B cell (primary cell): ENCODE measurements around the gene ZNF827. TPM values are rescaled to one million over a fixed set of nuclear protein-coding genes. Genes with fewer than 3 reads are reported as not detected.

Experiments used
- ATAC-seq: fragments of 200-7000 bp; cut with Tn5 transposase; one replicate; pipeline ENCODE4 v1.10.0; 2021; ENCODE audit warnings: low read depth, mild to moderate bottlenecking, moderate number of reproducible peaks, moderate library complexity
- CTCF ChIA-PET: fragments of 350-600 bp; sonication (Branson Sonifier 250); formaldehyde crosslinking; loops from one replicate; lab custom pipeline; 2021; ENCODE audit warnings: antibody characterized with exemption, inconsistent platforms; lab: Charles Lee
- POLR2A ChIA-PET: fragments of 350-600 bp; sonication (Branson Sonifier 250); formaldehyde crosslinking; loops from one replicate; lab custom pipeline; 2021; ENCODE audit warnings: antibody characterized with exemption; lab: Charles Lee
- DNase-seq: peaks from one replicate; pipeline ENCODE4 v3.0.0; 2013
- H2AFZ ChIP-seq: 2 replicates; pipeline ENCODE4 v1.6.1; 2012; ENCODE audit warnings: mild to moderate bottlenecking, low read depth, low read length; ENCODE audit not compliant: insufficient read depth, poor library complexity, severe bottlenecking
- H3K27ac ChIP-seq, 2 donors: 1 replicate in 1 of 2; 2 replicates in 1 of 2; pipeline ENCODE4 v1.5.1; 2012 to 2013; ENCODE audit warnings: low read length in 2 of 2, mild to moderate bottlenecking in 2 of 2, moderate library complexity in 1 of 2
- H3K27me3 ChIP-seq, 4 experiments: fragments of 200-600 bp in 1 of 4; sonication (generic) in 1 of 4; replicated peaks in 1 of 4; 1 replicate in 2 of 4; 2 replicates in 2 of 4; pipeline versions ENCODE4 v1.6.1 to v1.7.0; 2013 to 2016; ENCODE audit warnings: low read length in 3 of 4, mild to moderate bottlenecking in 2 of 4, mixed read lengths in 1 of 4, moderate library complexity in 1 of 4; ENCODE audit not compliant: insufficient read depth in 4 of 4, control insufficient read depth in 3 of 4; ENCODE audit errors: control extremely low read depth in 1 of 4
- H3K36me3 ChIP-seq, 2 experiments: replicated peaks in 1 of 2; 1 replicate in 1 of 2; 2 replicates in 1 of 2; pipeline versions ENCODE4 v1.6.1 to v1.7.1; 2013; ENCODE audit warnings: low read length in 1 of 2; ENCODE audit not compliant: insufficient read depth in 2 of 2, control insufficient read depth in 1 of 2; ENCODE audit errors: control extremely low read depth in 1 of 2, extremely low read depth in 1 of 2
- H3K4me1 ChIP-seq, 2 donors: fragments of 200-600 bp in 1 of 2; sonication (generic) in 1 of 2; 1 replicate in 1 of 2; 2 replicates in 1 of 2; pipeline versions ENCODE4 v1.5.1 to v1.6.1; 2013 to 2017; ENCODE audit warnings: low read length in 2 of 2; ENCODE audit not compliant: control insufficient read depth in 2 of 2, insufficient read depth in 2 of 2
- H3K4me2 ChIP-seq: replicated peaks from 2 replicates; pipeline ENCODE3; 2012; ENCODE audit warnings: mild to moderate bottlenecking, low read depth, low read length; ENCODE audit not compliant: poor library complexity, severe bottlenecking
- H3K4me3 ChIP-seq, 5 experiments: fragments of 200-600 bp in 1 of 5; sonication (generic) in 1 of 5; 1 replicate in 3 of 5; 2 replicates in 2 of 5; pipeline versions ENCODE4 v1.5.1 to v1.7.0; 2011 to 2016; ENCODE audit warnings: low read length in 4 of 5, mild to moderate bottlenecking in 4 of 5, low read depth in 2 of 5, control low read depth in 1 of 5, moderate library complexity in 1 of 5; ENCODE audit not compliant: insufficient read depth in 1 of 5; ENCODE audit errors: control extremely low read depth in 1 of 5, extremely low read depth in 1 of 5
- H3K79me2 ChIP-seq: fragments of 200-600 bp; sonication (generic); one replicate; pipeline ENCODE4 v1.6.0; 2016; ENCODE audit warnings: low read length; ENCODE audit not compliant: control insufficient read depth, insufficient read depth
- H3K9ac ChIP-seq: fragments of 200-600 bp; sonication (generic); 2 replicates; pipeline ENCODE4 v1.6.1; 2017; ENCODE audit warnings: mild to moderate bottlenecking, low read length, moderate library complexity
- H3K9me3 ChIP-seq, 3 donors: one replicate each; pipeline versions ENCODE4 v1.6.1 to v1.7.1; 2013; ENCODE audit warnings: low read length in 2 of 3; ENCODE audit not compliant: control insufficient read depth in 2 of 3, insufficient read depth in 1 of 3; ENCODE audit errors: control extremely low read depth in 1 of 3
- H4K20me1 ChIP-seq: 2 replicates; pipeline ENCODE4 v1.6.0; 2012; ENCODE audit warnings: mild to moderate bottlenecking, low read length; ENCODE audit not compliant: insufficient read depth, control insufficient read depth, poor library complexity, severe bottlenecking
- H3K27ac Mint-ChIP-seq: one replicate; pipeline ENCODE4 v1.8.0; 2021; ENCODE audit warnings: mixed read lengths
- H3K27me3 Mint-ChIP-seq: one replicate; pipeline ENCODE4 v1.8.0; 2021; ENCODE audit warnings: mixed read lengths
- H3K4me1 Mint-ChIP-seq: one replicate; pipeline ENCODE4 v1.8.0; 2021; ENCODE audit warnings: mixed read lengths
- H3K4me3 Mint-ChIP-seq: one replicate; pipeline ENCODE4 v1.8.0; 2021; ENCODE audit warnings: mixed read lengths
- H3K9me3 Mint-ChIP-seq: one replicate; pipeline ENCODE4 v1.8.0; 2022; ENCODE audit warnings: mixed read lengths; ENCODE audit not compliant: insufficient read depth
- EZH2 ChIP-seq: IDR thresholded peaks from 2 replicates; pipeline ENCODE4 v1.6.1; 2012; ENCODE audit warnings: borderline replicate concordance, low read depth, mild to moderate bottlenecking, moderate library complexity, low read length; ENCODE audit not compliant: insufficient read depth, poor library complexity, severe bottlenecking
- WGBS: methylation state at CpG from one replicate; pipeline ENCODE4 v1.1.5; 2013; ENCODE audit warnings: missing lambda C conversion rate; ENCODE audit not compliant: insufficient coverage; 5-methylcytosine and 5-hydroxymethylcytosine counted together
- intact Hi-C: fragments of 100-400 bp; cut with micrococcal nuclease; formaldehyde crosslinking; loops from one replicate; pipeline ENCODE4 v1.10.0; 2022
- polyA plus RNA-seq: library from polyadenylated mRNA; depleted of rRNA; stranded (reverse); fragments of >200 nt; gene quantifications from 2 replicates; pipeline ENCODE4 v1.2.3, GENCODE V29; 2012
- total RNA-seq, 2 donors: library from RNA; stranded (reverse); fragments of 120-200 nt in 1 of 2; gene quantifications; 1 replicate in 1 of 2; 2 replicates in 1 of 2; pipeline versions ENCODE4 v1.2.3 to v1.2.4, GENCODE V29; 2013 to 2022
- TF ChIP-seq, protein P1 (sequence below): fragments of 200-600 bp; IDR thresholded peaks from one replicate; pipeline ENCODE4 v1.8.0; 2022; ENCODE audit warnings: antibody characterized with exemption, mild to moderate bottlenecking

The ZNF827 gene
- total and polyA plus RNA-seq, 2 donors (not counting 1 experiment from before 2014, with no cell fraction given) = 20.6 to 30.1 TPM

DNA sequence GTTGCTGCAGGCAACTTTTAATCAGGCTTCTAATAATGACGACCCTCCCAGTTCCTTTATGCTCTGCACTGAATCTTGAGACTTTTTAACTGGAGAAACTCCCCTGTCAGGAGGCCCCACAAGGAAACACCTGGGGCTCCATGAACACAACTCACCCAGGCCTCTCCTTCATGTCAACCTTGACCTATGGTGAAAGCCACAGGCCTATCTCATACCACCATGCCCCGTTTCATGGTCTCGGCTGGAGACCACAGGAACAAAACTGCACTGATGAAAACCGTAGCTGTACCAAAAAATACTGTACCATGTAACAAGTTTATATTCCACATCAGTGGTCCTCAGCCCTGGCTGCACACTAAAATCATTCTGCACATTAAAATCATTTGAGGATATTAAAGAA is 57.0 kb downstream of the ZNF827 start:
- no peak overlapping the region for H3K4me3 ChIP-seq
- Mint-ChIP-seq H3K4me1 (peaks cover 30% of the 10 kb centered on the region), H3K27ac (no peak overlapping the region), H3K4me3 (peak overlapping the region; percentile 53), H3K27me3 (no peaks in the 10 kb centered on the region), H3K9me3 (no peaks in the 10 kb centered on the region)
- H3K9me3 ChIP-seq = no peaks in the 10 kb centered on the region
- peak overlapping the region; percentile 32 for H3K4me2 ChIP-seq
- H3K9ac ChIP-seq = peak overlapping the region; percentile 34
- H4K20me1 ChIP-seq = no peaks in the 10 kb centered on the region
- CTCF ChIA-PET = no interaction called here
- peaks cover 0 to 13% of the 10 kb centered on the region in 2 experiments for H3K36me3 ChIP-seq
- DNase-seq (no peak), ATAC-seq (no peak)
- H3K27ac ChIP-seq = no peak overlapping the region
- 28% methylated on average over 4 of the region's 4 CpGs for WGBS
- TF ChIP-seq, protein P1, sequence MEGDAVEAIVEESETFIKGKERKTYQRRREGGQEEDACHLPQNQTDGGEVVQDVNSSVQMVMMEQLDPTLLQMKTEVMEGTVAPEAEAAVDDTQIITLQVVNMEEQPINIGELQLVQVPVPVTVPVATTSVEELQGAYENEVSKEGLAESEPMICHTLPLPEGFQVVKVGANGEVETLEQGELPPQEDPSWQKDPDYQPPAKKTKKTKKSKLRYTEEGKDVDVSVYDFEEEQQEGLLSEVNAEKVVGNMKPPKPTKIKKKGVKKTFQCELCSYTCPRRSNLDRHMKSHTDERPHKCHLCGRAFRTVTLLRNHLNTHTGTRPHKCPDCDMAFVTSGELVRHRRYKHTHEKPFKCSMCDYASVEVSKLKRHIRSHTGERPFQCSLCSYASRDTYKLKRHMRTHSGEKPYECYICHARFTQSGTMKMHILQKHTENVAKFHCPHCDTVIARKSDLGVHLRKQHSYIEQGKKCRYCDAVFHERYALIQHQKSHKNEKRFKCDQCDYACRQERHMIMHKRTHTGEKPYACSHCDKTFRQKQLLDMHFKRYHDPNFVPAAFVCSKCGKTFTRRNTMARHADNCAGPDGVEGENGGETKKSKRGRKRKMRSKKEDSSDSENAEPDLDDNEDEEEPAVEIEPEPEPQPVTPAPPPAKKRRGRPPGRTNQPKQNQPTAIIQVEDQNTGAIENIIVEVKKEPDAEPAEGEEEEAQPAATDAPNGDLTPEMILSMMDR = no peak
- no peak for TF ChIP-seq EZH2
- peaks cover 23% of the 10 kb centered on the region for H3K79me2 ChIP-seq
- no peak overlapping the region for H2AFZ ChIP-seq
- intact Hi-C loops = no loop called here
- no peaks in the 10 kb centered on the region for H3K27me3 ChIP-seq
- peaks cover 12 to 16% of the 10 kb centered on the region in 2 donors for H3K4me1 ChIP-seq
- POLR2A ChIA-PET = no interaction called here

DNA sequence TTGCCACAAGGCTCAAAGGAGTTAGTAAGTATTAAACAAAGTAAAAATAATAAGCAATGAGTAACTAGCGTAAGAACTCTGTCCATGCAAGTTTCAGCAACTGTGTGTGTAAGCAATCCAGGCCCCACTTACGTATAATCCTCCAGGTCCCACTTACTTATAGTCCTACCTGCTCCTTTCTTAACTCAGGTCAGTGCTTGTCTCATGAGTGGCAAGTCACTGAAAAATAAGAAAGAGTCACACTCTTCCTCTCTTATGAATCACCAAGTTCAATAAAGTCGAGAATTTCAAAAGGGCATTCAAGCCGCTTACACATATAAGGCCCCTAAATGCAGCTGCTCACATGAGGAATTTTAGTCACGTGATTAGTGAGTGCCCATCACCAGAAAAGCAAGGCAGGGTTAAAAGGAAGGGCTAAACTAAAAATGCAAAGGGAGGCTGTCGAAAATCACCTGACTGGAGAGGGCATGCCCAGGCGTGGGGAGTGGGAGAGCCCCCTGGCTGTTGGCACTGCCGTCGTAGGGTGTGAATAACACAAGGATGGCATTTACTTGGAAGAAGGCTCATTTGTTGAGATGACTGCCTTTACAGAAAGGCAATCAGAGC is 58.2 kb downstream of the ZNF827 start:
- Mint-ChIP-seq H3K4me1 (peaks cover 25% of the 10 kb centered on the region), H3K27ac (peak overlapping the region; percentile 47), H3K27me3 (no peaks in the 10 kb centered on the region), H3K4me3 (no peak overlapping the region), H3K9me3 (no peaks in the 10 kb centered on the region)
- intact Hi-C loops = no loop called here
- 97% methylated on average over 6 of the region's 9 CpGs for WGBS
- Histone ChIP-seq H2AFZ (no peak overlapping the region), H3K4me3 (no peak overlapping the region), H3K36me3 (peaks cover 0 to 19% of the 10 kb centered on the region in 2 experiments), H3K27me3 (no peaks in the 10 kb centered on the region), H3K9ac (no peak overlapping the region), H3K4me1 (peaks cover 12 to 16% of the 10 kb centered on the region in 2 donors), H3K79me2 (peaks cover 23% of the 10 kb centered on the region), H4K20me1 (no peaks in the 10 kb centered on the region), H3K4me2 (no peak overlapping the region), H3K9me3 (no peaks in the 10 kb centered on the region), H3K27ac (no peak overlapping the region)
- TF ChIP-seq, protein P1 = no peak
- TF ChIP-seq EZH2 = no peak
- ChIA-PET CTCF (no interaction called here), POLR2A (no interaction called here)
- no peak for DNase-seq
- ATAC-seq = no peak
